GM19455 (cell line): Measurements from ENCODE around the gene MYL7.
"Not testable (repeated sequence)": the region's sequence is repeated elsewhere in the genome, so short reads cannot be mapped to it uniquely, and the experiment has no call there.

Experiments
- ATAC-seq: cut with Tn5 transposase; IDR thresholded peaks from one replicate; pipeline ENCODE4 v1.9.1; 2021; ENCODE audit not compliant: unreplicated experiment

MYL7 gene

DNA sequence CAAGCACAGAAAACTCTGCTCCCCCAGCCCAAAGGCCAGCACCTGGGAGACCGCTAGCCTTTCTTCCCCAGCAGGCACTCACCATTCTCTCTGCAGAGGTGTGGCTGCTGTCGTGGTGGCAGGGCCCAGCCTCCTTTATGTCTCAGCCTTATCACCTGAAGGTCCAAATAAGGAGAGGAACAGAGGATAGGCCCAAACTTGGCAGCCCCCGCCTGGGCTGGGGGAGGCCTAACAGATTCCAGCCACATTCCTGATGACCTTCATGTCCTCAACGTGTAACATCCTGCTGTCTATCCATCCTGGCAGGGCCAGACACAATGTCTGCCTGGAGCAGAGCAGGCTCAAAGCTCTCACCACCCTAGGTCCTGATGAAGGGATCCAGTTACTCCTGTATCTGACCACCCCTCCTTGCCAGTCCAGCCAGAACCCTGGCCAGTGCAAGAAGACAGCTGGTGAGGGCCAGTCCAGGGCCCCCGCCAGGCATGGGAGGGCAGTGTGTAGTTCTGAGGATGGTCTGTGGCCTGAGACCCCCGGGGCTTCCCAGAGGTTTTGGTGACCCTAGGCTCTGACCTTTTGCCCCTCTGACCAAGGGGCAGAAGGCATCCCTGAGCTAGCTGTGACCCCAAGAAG, at the start of gene MYL7:
Gene MYL7, minus strand, starts transcription at position 112 of the 630 bp plus-strand sequence. Its CDS starts 27 bp downstream, at position 85.
- ATAC-seq, result no peak

- ATAC-seq, result no peak
These were observed 49.1 kb upstream of the MYL7 start for GRCh38 chr7:44189993-44190872.

GRCh38 chr7:44189286-44189992, 48.3 kb upstream of the MYL7 start, which contains the start of gene GCK:
GCK (minus strand) TSS chr7:44189439; CDS start chr7:44188953, 486 bp downstream.
- ATAC-seq, result no peak

- no peak for ATAC-seq
These were observed 47.5 kb upstream of the MYL7 start for GRCh38 chr7:44188480-44189225.

- no peak for ATAC-seq
These were observed 46.7 kb upstream of the MYL7 start for GRCh38 chr7:44187636-44188416.

DNA sequence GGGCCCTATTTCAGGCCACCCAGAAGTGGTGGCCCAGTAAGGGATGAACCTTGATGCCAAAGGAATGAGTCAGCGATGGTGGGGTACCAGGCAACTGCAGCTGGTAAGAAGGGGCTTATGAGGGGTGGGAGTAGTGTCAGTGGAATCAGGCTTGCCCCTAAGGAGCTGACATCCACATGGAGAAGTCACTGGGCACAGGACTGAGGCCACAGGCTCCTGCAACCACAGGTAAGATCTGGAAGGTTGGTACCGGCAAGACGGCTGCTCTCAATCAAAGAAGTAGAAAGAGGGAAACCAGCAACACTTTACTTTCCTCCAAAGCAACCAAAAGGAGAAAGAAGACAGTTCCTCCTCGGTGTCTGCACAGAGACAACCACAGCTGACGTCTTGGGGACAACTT, 45.6 kb upstream of the MYL7 start:
- ATAC-seq, result no peak

- ATAC-seq, result no peak
These were observed 44.6 kb upstream of the MYL7 start for GRCh38 chr7:44185729-44186128.

DNA sequence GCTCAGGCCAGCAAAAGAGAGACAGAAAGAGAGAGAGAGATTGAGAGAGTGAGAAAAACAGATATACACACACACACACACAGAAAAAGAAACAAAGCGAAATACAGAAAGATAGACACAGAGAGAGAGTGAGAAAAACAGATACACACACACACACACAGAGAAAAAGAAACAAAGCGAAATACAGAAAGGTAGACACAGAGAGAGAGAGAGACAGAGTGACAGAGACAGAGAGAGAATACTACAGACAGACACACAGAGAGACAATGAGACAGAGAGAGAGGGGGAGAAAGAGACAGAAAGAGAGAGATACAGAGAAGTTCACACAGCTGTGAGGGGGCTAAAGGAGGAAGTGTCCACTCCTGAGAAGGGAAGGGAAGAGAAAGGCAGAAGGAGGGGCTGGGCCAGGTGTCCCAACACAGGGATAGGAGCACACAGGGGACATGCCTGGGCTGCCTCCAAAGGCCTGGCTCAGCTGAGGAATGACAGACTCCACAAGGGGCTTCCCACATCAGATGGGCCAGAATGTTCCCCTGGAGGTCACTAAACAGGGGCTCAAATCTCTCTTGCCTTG, 43.8 kb upstream of the MYL7 start:
- no peak for ATAC-seq

DNA sequence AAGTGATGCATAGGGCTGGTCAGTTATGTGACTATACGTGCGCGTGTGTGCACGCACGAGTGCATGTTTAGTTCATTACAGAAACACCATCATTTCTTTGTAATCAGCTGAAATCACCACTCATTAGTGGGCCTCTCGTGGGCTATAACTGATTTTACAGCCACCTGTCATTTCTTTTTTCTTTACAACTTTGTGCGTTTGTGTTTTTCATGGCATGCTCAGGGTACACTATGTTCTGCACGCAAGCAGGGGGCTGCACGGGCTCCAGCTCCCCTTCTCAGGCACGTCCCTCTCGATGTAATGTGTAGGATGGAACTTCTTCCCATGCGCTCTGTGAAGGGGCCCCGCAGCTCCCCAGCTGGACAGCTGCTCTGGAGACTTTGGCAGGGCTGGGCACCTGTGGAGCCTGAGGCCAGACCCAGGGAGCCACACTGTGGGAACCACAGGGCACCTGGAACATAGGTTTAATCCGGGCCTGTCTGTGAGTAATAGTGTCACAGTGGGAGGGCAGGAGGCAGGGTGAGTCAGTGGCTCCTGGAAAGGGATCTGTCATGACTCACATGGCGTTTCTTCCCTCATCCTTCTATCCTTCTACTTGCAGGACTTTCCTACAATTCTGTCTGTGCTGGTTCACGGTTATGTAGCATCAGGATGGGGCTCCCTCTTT, 43.2 kb upstream of the MYL7 start:
- ATAC-seq, result no peak

GRCh38 chr7:44183386-44183785, 42.3 kb upstream of the MYL7 start:
- no peak for ATAC-seq

GRCh38 chr7:44182827-44183226, 41.7 kb upstream of the MYL7 start:
- ATAC-seq, result no peak

GRCh38 chr7:44180631-44181030, 39.5 kb upstream of the MYL7 start:
- no peak for ATAC-seq

DNA sequence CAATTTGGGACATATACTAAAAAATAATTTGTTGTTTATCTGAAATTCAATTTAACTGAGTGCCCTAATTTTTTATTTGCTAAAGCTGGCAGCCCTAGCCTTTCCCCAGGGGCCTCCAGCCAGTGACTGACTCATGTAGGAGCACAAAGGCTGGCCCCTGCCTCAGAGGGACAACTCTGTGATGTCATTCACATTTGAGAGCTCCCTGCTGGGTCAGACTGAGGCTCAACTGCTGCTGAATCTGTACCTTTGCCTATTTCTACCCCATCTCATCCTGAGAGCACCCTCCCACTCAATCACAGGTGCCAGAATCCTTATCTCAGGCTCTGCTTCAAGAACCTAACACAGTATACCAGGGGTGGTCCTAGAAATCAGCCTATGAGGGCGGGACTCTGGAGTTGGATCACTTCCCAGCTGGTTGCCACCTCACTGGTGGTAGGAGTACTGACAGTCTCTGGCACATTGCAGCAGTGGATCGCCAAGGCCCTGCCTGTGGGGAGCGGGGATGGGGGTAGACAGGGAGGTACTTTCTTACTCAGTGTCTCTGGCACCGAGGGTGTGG, 36.5 kb upstream of the MYL7 start:
- ATAC-seq, result no peak

DNA sequence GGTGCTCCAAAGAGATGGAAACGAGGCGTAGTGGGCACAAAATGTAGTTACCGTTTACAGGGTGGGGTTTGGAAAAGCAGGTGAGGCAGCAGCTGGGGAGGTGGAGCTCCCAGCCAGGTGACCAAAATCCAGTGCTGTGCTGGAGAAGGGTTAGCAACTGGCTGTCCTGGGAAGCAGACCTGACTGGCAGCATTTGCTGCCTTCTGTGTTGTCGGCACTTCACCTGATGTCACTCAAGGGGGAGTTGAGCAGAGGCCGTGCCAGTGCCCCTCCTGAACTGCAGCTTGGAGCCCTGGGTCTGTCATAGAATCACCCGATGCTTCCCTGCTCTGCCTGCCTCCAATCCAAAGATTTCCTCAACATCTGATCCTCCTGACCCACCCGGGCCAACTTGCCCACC, 35.4 kb upstream of the MYL7 start:
- ATAC-seq, result no peak

GRCh38 chr7:44175730-44176129, 34.6 kb upstream of the MYL7 start:
- no peak for ATAC-seq

GRCh38 chr7:44174694-44174948, 33.5 kb upstream of the MYL7 start:
- ATAC-seq, result not testable (repeated sequence)

- no peak for ATAC-seq
These were observed 33.0 kb upstream of the MYL7 start for GRCh38 chr7:44173911-44174693.

DNA sequence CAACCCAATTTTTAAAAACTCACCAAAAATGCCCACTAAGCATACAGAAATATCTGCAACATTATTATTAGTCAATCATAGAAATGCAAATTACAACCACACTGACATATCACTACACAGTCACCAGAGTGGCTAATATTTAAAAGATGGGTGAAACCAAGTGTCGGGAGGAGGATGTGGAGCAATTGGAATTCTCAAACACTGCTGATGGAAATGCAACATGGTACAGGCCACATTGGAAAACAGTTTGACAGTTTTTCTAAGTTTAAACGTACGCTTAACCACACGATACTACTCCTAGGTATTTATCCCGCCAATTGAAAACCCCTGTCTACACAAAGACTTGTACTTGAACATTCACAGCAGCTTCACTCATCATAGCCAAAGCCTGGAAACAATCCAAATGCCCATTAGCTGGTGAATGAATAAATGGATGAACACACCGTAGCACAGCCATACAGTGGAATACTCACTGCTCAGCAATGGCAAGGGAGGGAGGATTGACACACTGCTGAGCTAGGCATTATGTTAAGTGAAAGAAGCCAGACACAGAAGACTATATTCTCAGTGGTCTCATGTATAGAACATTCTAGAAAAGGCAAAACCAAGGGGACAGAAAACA, 31.8 kb upstream of the MYL7 start:
- no peak for ATAC-seq
